Measurements from ENCODE around the gene PCDHA8.
"Not testable (repeated sequence)": the region's sequence is repeated elsewhere in the genome, so short reads cannot be mapped to it uniquely, and the experiment has no call there.

The PCDHA8 gene, protein sequence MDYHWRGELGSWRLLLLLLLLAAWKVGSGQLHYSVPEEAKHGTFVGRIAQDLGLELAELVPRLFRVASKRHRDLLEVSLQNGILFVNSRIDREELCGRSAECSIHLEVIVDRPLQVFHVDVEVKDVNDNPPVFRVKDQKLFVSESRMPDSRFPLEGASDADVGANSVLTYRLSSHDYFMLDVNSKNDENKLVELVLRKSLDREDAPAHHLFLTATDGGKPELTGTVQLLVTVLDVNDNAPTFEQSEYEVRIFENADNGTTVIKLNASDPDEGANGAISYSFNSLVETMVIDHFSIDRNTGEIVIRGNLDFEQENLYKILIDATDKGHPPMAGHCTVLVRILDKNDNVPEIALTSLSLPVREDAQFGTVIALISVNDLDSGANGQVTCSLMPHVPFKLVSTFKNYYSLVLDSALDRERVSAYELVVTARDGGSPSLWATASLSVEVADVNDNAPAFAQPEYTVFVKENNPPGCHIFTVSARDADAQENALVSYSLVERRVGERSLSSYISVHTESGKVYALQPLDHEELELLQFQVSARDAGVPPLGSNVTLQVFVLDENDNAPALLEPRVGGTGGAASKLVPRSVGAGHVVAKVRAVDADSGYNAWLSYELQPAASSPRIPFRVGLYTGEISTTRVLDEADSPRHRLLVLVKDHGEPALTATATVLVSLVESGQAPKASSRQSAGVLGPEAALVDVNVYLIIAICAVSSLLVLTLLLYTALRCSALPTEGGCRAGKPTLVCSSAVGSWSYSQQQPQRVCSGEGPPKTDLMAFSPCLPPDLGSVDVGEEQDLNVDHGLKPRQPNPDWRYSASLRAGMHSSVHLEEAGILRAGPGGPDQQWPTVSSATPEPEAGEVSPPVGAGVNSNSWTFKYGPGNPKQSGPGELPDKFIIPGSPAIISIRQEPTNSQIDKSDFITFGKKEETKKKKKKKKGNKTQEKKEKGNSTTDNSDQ

GRCh38 chr5:140840978-140841962, at the start of gene PCDHA8:
PCDHA8 (plus strand) TSS chr5:140841187; CDS start chr5:140841322, 135 bp downstream.
- no peak for DNase-seq (ENCODE audit: low read depth)

DNA sequence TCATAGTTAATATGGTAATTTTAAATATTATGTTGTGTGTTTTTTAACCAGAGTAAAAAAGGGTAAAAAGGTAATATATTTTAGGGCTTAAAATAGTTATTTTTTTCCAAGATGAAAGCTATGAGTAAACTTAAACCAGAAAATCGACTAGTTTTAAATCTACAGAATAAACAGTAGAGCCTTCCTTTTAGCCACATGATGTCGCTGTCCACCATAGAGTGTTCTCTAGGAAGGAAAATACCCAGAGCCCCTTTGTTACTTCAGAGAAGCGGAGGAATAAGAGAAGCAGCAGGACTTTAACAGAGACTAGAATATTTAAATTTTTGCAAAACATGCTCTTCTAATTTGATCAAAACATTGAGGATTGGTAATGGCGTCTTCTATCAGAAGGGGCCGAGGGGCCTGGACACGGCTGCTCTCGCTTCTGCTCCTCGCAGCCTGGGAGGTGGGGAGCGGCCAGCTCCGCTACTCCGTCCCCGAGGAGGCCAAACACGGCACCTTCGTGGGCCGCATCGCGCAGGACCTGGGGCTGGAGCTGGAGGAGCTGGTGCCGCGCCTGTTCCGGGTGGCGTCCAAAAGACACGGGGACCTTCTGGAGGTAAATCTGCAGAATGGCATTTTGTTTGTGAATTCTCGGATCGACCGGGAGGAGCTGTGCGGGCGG, 46.3 kb upstream of the PCDHA8 start, which contains the start of gene PCDHA2:
Gene PCDHA2, plus strand, starts transcription at position 258 of the 664 bp plus-strand sequence.
- no peak for DNase-seq (ENCODE audit: low read depth)

GRCh38 chr5:140795259-140795641, 45.7 kb upstream of the PCDHA8 start:
- no peak for DNase-seq (ENCODE audit: low read depth)

- DNase-seq (ENCODE audit: low read depth) = not testable (repeated sequence)
Observed at GRCh38 chr5:140796072-140796717, 44.8 kb upstream of the PCDHA8 start.

GRCh38 chr5:140796718-140797095, 44.3 kb upstream of the PCDHA8 start:
- no peak for DNase-seq (ENCODE audit: low read depth)

DNA sequence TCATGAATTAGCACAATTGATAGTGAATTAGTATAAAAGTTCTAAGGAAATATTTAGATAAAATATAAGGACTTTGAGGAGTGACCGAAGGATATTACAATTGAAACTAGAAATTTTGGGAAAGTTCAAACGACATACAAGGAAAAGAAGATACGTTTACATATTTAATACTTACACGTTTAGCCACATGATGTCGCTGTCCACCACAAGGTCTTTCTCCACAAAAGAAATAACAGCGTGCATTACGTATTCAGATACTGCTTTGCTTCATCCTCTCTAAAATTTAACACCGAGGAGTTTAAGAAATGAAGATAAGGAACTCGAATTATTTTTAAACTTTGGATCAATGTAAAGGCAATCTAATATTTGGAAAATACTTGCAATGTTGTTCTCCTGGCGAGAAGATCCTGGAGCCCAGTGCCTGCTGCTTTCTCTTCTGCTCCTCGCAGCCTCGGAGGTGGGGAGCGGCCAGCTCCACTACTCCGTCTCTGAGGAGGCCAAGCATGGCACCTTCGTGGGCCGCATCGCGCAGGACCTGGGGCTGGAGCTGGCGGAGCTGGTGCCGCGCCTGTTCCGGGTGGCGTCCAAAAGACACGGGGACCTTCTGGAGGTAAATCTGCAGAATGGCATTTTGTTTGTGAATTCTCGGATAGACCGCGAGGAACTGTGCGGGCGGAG, 40.0 kb upstream of the PCDHA8 start, which contains the start of gene PCDHA3:
Gene PCDHA3, plus strand, starts transcription at position 242 of the 678 bp plus-strand sequence.
- no peak for DNase-seq (ENCODE audit: low read depth)

GRCh38 chr5:140801494-140801841, 39.5 kb upstream of the PCDHA8 start:
- no peak for DNase-seq (ENCODE audit: low read depth)

GRCh38 chr5:140802381-140802780, 38.6 kb upstream of the PCDHA8 start:
- not testable (repeated sequence) for DNase-seq (ENCODE audit: low read depth)

GRCh38 chr5:140802781-140803271, 38.2 kb upstream of the PCDHA8 start:
- no peak for DNase-seq (ENCODE audit: low read depth)

- no peak for DNase-seq (ENCODE audit: low read depth)
Observed at GRCh38 chr5:140806834-140807775, 33.9 kb upstream of the PCDHA8 start, which contains the start of gene PCDHA4. PCDHA4 (plus strand) TSS chr5:140807068.

- not testable (repeated sequence) for DNase-seq (ENCODE audit: low read depth)
Observed at GRCh38 chr5:140808241-140808888, 32.6 kb upstream of the PCDHA8 start.

DNA sequence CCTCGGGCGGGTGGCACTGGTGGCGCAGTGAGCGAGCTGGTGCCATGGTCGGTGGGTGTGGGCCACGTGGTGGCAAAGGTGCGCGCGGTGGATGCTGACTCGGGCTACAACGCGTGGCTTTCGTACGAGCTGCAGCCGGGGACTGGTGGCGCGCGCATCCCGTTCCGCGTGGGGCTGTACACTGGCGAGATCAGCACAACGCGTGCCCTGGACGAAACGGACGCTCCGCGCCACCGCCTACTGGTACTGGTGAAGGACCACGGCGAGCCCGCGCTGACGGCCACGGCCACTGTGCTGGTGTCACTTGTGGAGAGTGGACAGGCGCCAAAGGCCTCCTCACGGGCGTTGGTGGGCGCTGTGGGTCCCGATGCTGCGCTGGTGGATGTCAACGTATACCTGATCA, 32.1 kb upstream of the PCDHA8 start:
- DNase-seq (ENCODE audit: low read depth) = no peak

GRCh38 chr5:140821375-140822280, 19.4 kb upstream of the PCDHA8 start, which contains the start of gene PCDHA5:
PCDHA5 (plus strand) TSS chr5:140821613.
- DNase-seq (ENCODE audit: low read depth) = no peak

DNA sequence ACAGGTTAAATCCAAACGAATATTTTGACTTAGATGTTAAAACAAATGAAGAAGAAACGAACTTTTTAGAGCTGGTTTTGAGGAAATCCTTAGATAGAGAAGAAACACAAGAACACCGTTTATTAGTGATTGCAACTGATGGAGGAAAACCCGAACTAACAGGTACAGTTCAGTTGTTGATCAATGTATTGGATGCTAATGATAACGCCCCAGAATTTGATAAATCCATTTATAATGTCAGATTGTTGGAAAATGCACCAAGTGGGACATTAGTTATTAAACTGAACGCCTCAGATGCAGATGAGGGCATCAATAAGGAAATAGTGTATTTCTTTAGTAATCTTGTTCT, 18.7 kb upstream of the PCDHA8 start:
- DNase-seq (ENCODE audit: low read depth) = no peak

GRCh38 chr5:140822969-140823368, 18.0 kb upstream of the PCDHA8 start:
- not testable (repeated sequence) for DNase-seq (ENCODE audit: low read depth)

DNA sequence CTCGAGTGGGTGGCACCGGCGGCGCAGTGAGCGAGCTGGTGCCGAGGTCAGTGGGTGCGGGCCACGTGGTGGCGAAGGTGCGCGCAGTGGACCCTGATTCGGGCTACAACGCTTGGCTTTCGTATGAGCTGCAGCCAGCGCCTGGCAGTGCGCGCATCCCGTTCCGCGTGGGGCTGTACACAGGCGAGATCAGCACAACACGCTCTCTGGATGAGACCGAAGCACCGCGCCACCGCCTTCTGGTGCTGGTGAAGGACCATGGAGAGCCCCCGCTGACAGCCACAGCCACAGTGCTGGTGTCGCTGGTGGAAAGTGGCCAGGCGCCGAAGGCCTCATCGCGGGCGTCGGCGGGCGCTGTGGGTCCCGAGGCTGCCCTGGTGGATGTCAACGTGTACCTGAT, 17.5 kb upstream of the PCDHA8 start:
- DNase-seq (ENCODE audit: low read depth) = no peak

All from stimulated activated CD8-positive, alpha-beta memory T cell treated with anti-CD3 and anti-CD28 coated beads, Interleukin-12 subunit alpha, Interleukin-12 subunit beta, amount 100 ng/mL, for 4 hours (primary cell).